Activated CD8-positive, alpha-beta T cell treated with anti-CD3 and anti-CD28 coated beads, Interleukin-2, amount 10 ng/mL, durations not matched to agents 7 days and 5 days (primary cell): ENCODE measurements around the gene CCDC121. TPM values are rescaled to one million over a fixed set of nuclear protein-coding genes. Genes with fewer than 3 reads are reported as not detected.
A peak's percentile ranks its signal among the peaks of the same experiment; 100 is the strongest.
"Not testable (repeated sequence)": the region's sequence is repeated elsewhere in the genome, so short reads cannot be mapped to it uniquely, and the experiment has no call there.

Experiments used
- ATAC-seq: fragments of 150-1000 bp; cut with Tn5 transposase; one replicate; pipeline ENCODE4 v1.10.0; 2021; ENCODE audit warnings: moderate library complexity
- CTCF ChIA-PET: fragments of 350-600 bp; sonication (Branson Sonifier 250); formaldehyde crosslinking; loops from one replicate; lab custom pipeline; 2021; ENCODE audit warnings: antibody characterized with exemption; lab: Charles Lee
- POLR2A ChIA-PET: fragments of 350-600 bp; sonication (Branson Sonifier 250); formaldehyde crosslinking; loops from one replicate; lab custom pipeline; 2021; ENCODE audit warnings: antibody characterized with exemption; lab: Charles Lee
- DNase-seq: peaks from one replicate; pipeline ENCODE4 v3.0.0-alpha.2; 2020
- H3K27ac Mint-ChIP-seq: one replicate; pipeline ENCODE4 v1.8.0; 2021; ENCODE audit warnings: mild to moderate bottlenecking, mixed read lengths
- H3K27me3 Mint-ChIP-seq: one replicate; pipeline ENCODE4 v1.8.0; 2021; ENCODE audit warnings: low read depth, mixed read lengths
- H3K36me3 Mint-ChIP-seq: one replicate; pipeline ENCODE4 v1.8.0; 2021; ENCODE audit warnings: low read depth, mixed read lengths
- H3K4me1 Mint-ChIP-seq: one replicate; pipeline ENCODE4 v1.8.0; 2021; ENCODE audit warnings: low read depth, mixed read lengths
- H3K4me3 Mint-ChIP-seq: one replicate; pipeline ENCODE4 v1.8.0; 2021; ENCODE audit warnings: mild to moderate bottlenecking, mixed read lengths
- H3K9me3 Mint-ChIP-seq: one replicate; pipeline ENCODE4 v1.8.0; 2022; ENCODE audit warnings: mixed read lengths; ENCODE audit not compliant: insufficient read depth
- total RNA-seq, 2 experiments: library from RNA; stranded (reverse); gene quantifications; one replicate each; pipeline ENCODE4 v1.2.3, GENCODE V29; 2021

CCDC121 gene
- total RNA-seq, 2 experiments from 2014 or later, result 1.5 to 1.6 TPM

GRCh38 chr2:27638037-27638637, 9.3 kb upstream of the CCDC121 start:
- H3K27me3 Mint-ChIP-seq, result no peaks in the 10 kb centered on the region
- H3K27ac Mint-ChIP-seq, result peak overlapping the region; percentile 83
- H3K4me3 Mint-ChIP-seq, result peak overlapping the region; percentile 46
- peaks cover 21% of the 10 kb centered on the region for H3K4me1 Mint-ChIP-seq
- peaks cover 63% of the 10 kb centered on the region for H3K36me3 Mint-ChIP-seq
- peak; percentile 83 for ATAC-seq
- H3K9me3 Mint-ChIP-seq, result no peaks in the 10 kb centered on the region
- POLR2A ChIA-PET, result interaction anchor here (1.0 to 1.5 kb wide), 3 partner anchors 10 to 228 kb away, joined by 3 to 5 read pairs (median 4); partner anchors contain the start of genes CCDC121, GPN1, PPM1G and SLC4A1AP
- CTCF ChIA-PET, result interaction anchor here (1.5 to 4.1 kb wide), 2 partner anchors 9 to 46 kb away, joined by 5 to 24 read pairs; no protein-coding TSS in a partner anchor
- no peak for DNase-seq

- no peak overlapping the region for H3K4me3 Mint-ChIP-seq
- CTCF ChIA-PET, result interaction anchor here (0.8 kb wide), 1 partner anchor 47 kb away, joined by 3 read pairs; no protein-coding TSS in a partner anchor
- H3K9me3 Mint-ChIP-seq, result no peaks in the 10 kb centered on the region
- H3K27ac Mint-ChIP-seq, result no peak overlapping the region
- no peak for DNase-seq
- POLR2A ChIA-PET, result no interaction called here
- H3K27me3 Mint-ChIP-seq, result no peaks in the 10 kb centered on the region
- ATAC-seq, result no peak
- H3K4me1 Mint-ChIP-seq, result peaks cover 24% of the 10 kb centered on the region
- H3K36me3 Mint-ChIP-seq, result peaks cover 68% of the 10 kb centered on the region
These were observed 8.0 kb upstream of the CCDC121 start for GRCh38 chr2:27636766-27637165.

GRCh38 chr2:27634291-27634690, 5.5 kb upstream of the CCDC121 start:
- peaks cover 69% of the 10 kb centered on the region for H3K36me3 Mint-ChIP-seq
- DNase-seq (no peak), ATAC-seq (no peak)
- ChIA-PET POLR2A (no interaction called here), CTCF (no interaction called here)
- H3K27me3 Mint-ChIP-seq, result no peaks in the 10 kb centered on the region
- H3K4me3 Mint-ChIP-seq, result no peak overlapping the region
- no peaks in the 10 kb centered on the region for H3K9me3 Mint-ChIP-seq
- H3K27ac Mint-ChIP-seq, result no peak overlapping the region
- peaks cover 36% of the 10 kb centered on the region for H3K4me1 Mint-ChIP-seq

- H3K27ac Mint-ChIP-seq, H3K27me3 Mint-ChIP-seq, DNase-seq, H3K9me3 Mint-ChIP-seq, CTCF ChIA-PET, ATAC-seq, H3K4me3 Mint-ChIP-seq: not testable (repeated sequence)
- H3K4me1 Mint-ChIP-seq, result peaks cover 36% of the 10 kb centered on the region
- peaks cover 43% of the 10 kb centered on the region for H3K36me3 Mint-ChIP-seq
- POLR2A ChIA-PET, result interaction anchor here (0.6 to 0.7 kb wide), 2 partner anchors 203 to 902 kb away, joined by 3 read pairs; no protein-coding TSS in a partner anchor
These were observed 1.4 kb upstream of the CCDC121 start for GRCh38 chr2:27630257-27630656.

GRCh38 chr2:27627963-27628766, 647 bp downstream of the CCDC121 start:
- POLR2A ChIA-PET, result interaction anchor here (0.6 to 2.0 kb wide), 9 partner anchors 10 to 958 kb away, joined by 3 to 9 read pairs (median 3); partner anchors contain the start of genes PPM1G, SLC4A1AP, SUPT7L and ZNF512
- Mint-ChIP-seq H3K27me3 (no peaks in the 10 kb centered on the region), H3K9me3 (no peaks in the 10 kb centered on the region), H3K27ac (peak overlapping the region; percentile 26), H3K36me3 (peaks cover 39% of the 10 kb centered on the region), H3K4me3 (no peak overlapping the region), H3K4me1 (peaks cover 34% of the 10 kb centered on the region)
- DNase-seq, result no peak
- ATAC-seq, result peak; percentile 52
- CTCF ChIA-PET, result interaction anchor here (0.9 to 4.2 kb wide), 5 partner anchors 56 to 219 kb away, joined by 3 to 27 read pairs (median 3); partner anchors contain the start of genes NRBP1 and PPM1G

- H3K27me3 Mint-ChIP-seq, POLR2A ChIA-PET, ATAC-seq, DNase-seq, H3K9me3 Mint-ChIP-seq, H3K4me3 Mint-ChIP-seq: not testable (repeated sequence)
- CTCF ChIA-PET, result interaction anchor here (1.1 to 4.2 kb wide), 2 partner anchors 44 to 57 kb away, joined by 3 to 27 read pairs; partner anchors contain the start of gene ZNF512
- Mint-ChIP-seq H3K27ac (peak overlapping the region; percentile 65), H3K4me1 (peaks cover 31% of the 10 kb centered on the region), H3K36me3 (peaks cover 42% of the 10 kb centered on the region)
These were observed 1.9 kb downstream of the CCDC121 start for GRCh38 chr2:27626921-27627320.

GRCh38 chr2:27626323-27626722, 2.5 kb downstream of the CCDC121 start:
- POLR2A ChIA-PET, result not testable (repeated sequence)

GRCh38 chr2:27624943-27625342, 3.9 kb downstream of the CCDC121 start:
- ATAC-seq, result no peak
- Mint-ChIP-seq H3K9me3 (no peaks in the 10 kb centered on the region), H3K27me3 (no peaks in the 10 kb centered on the region), H3K36me3 (peaks cover 38% of the 10 kb centered on the region), H3K4me1 (peaks cover 19% of the 10 kb centered on the region), H3K4me3 (no peak overlapping the region), H3K27ac (no peak overlapping the region)
- ChIA-PET POLR2A (no interaction called here), CTCF (no interaction called here)
- DNase-seq, result no peak

More at GRCh38 chr2:27626323-27626722, 2.5 kb downstream of the CCDC121 start:
- not testable (repeated sequence) for DNase-seq, H3K27me3 Mint-ChIP-seq, H3K4me3 Mint-ChIP-seq, ATAC-seq, H3K9me3 Mint-ChIP-seq, H3K27ac Mint-ChIP-seq
- Mint-ChIP-seq H3K4me1 (peaks cover 28% of the 10 kb centered on the region), H3K36me3 (peaks cover 41% of the 10 kb centered on the region)
- CTCF ChIA-PET, result interaction anchor here (1.1 to 4.2 kb wide), 2 partner anchors 43 to 57 kb away, joined by 3 to 27 read pairs; partner anchors contain the start of gene ZNF512

GRCh38 chr2:27622921-27623384, 5.9 kb downstream of the CCDC121 start:
- Mint-ChIP-seq H3K4me3 (no peak overlapping the region), H3K36me3 (peaks cover 47% of the 10 kb centered on the region), H3K4me1 (peaks cover 16% of the 10 kb centered on the region), H3K27me3 (no peaks in the 10 kb centered on the region), H3K27ac (no peak overlapping the region), H3K9me3 (no peaks in the 10 kb centered on the region)
- POLR2A ChIA-PET, result no interaction called here
- CTCF ChIA-PET, result interaction anchor here (2.4 kb wide), 1 partner anchor 60 kb away, joined by 8 read pairs; no protein-coding TSS in a partner anchor
- DNase-seq (no peak), ATAC-seq (no peak)

GRCh38 chr2:27621524-27621923, 7.3 kb downstream of the CCDC121 start:
- H3K4me1 Mint-ChIP-seq, result peaks cover 1% of the 10 kb centered on the region
- ChIA-PET CTCF (interaction anchor here (2.4 kb wide), 1 partner anchor 62 kb away, joined by 8 read pairs; no protein-coding TSS in a partner anchor), POLR2A (interaction anchor here (0.8 kb wide), 1 partner anchor 190 kb away, joined by 3 read pairs; no protein-coding TSS in a partner anchor)
- H3K4me3 Mint-ChIP-seq, result no peak overlapping the region
- ATAC-seq (no peak), DNase-seq (no peak)
- peaks cover 57% of the 10 kb centered on the region for H3K36me3 Mint-ChIP-seq
- no peaks in the 10 kb centered on the region for H3K27me3 Mint-ChIP-seq
- no peaks in the 10 kb centered on the region for H3K9me3 Mint-ChIP-seq
- no peak overlapping the region for H3K27ac Mint-ChIP-seq

- CTCF ChIA-PET, result no interaction called here
- H3K36me3 Mint-ChIP-seq, result peaks cover 61% of the 10 kb centered on the region
- POLR2A ChIA-PET, result no interaction called here
- H3K4me3 Mint-ChIP-seq, result no peak overlapping the region
- no peak overlapping the region for H3K27ac Mint-ChIP-seq
- H3K27me3 Mint-ChIP-seq, result no peaks in the 10 kb centered on the region
- ATAC-seq (no peak), DNase-seq (no peak)
- H3K9me3 Mint-ChIP-seq, result no peaks in the 10 kb centered on the region
- no peaks in the 10 kb centered on the region for H3K4me1 Mint-ChIP-seq
These were observed 13.5 kb downstream of the CCDC121 start for GRCh38 chr2:27615316-27615715.
